ENCODE results near the gene CDKN2B-AS1. TPM values are rescaled to one million over a fixed set of nuclear protein-coding genes. Genes with fewer than 3 reads are reported as not detected.
"Not testable (repeated sequence)": the region's sequence is repeated elsewhere in the genome, so short reads cannot be mapped to it uniquely, and the experiment has no call there.

CDKN2B-AS1 gene
- total RNA-seq: not detected

DNA sequence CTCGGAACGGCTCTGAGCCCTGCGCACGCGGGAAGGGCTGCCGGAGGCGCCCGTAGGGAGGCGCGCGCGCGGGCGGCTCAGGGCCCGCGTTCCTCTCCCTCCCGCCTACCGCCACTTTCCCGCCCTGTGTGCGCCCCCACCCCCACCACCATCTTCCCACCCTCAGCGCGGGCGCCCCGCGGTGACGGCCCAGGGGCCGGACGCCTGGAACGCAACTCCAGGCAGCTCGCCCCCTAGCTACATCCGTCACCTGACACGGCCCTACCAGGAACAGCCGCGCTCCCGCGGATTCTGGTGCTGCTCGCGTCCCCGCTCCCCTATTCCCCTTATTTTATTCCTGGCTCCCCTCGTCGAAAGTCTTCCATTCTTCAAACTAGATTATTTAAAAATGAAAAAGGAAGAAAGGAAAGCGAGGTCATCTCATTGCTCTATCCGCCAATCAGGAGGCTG is at the start of gene CDKN2B-AS1:
TSS of gene CDKN2B-AS1 (plus strand) at position 236 of the 450 bp plus-strand sequence.
- Histone ChIP-seq H3K4me1 (peaks cover 0 to 18% of the 10 kb centered on the region in 2 donors), H3K9me3 (no peaks in the 10 kb centered on the region), H3K27me3 (peaks cover 0 to 25% of the 10 kb centered on the region in 2 donors), H3K27ac (peak within 1 kb of the TSS; percentile 58 to 79), H3K36me3 (no peaks in the 10 kb centered on the region), H3K4me3 (peak within 1 kb of the TSS; percentile 64 to 72)
- TF ChIP-seq, protein P1, sequence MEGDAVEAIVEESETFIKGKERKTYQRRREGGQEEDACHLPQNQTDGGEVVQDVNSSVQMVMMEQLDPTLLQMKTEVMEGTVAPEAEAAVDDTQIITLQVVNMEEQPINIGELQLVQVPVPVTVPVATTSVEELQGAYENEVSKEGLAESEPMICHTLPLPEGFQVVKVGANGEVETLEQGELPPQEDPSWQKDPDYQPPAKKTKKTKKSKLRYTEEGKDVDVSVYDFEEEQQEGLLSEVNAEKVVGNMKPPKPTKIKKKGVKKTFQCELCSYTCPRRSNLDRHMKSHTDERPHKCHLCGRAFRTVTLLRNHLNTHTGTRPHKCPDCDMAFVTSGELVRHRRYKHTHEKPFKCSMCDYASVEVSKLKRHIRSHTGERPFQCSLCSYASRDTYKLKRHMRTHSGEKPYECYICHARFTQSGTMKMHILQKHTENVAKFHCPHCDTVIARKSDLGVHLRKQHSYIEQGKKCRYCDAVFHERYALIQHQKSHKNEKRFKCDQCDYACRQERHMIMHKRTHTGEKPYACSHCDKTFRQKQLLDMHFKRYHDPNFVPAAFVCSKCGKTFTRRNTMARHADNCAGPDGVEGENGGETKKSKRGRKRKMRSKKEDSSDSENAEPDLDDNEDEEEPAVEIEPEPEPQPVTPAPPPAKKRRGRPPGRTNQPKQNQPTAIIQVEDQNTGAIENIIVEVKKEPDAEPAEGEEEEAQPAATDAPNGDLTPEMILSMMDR (IDR thresholded peaks at IDR 0.05): peak in 1 of 2 donors; percentile 45
- peak; percentile 59 for DNase-seq (ENCODE audit: low spot score)

- DNase-seq (ENCODE audit: low spot score): no peak
- no peak overlapping the region for H3K27ac ChIP-seq
- no peaks in the 10 kb centered on the region for H3K4me1 ChIP-seq
- TF ChIP-seq, protein P1 (IDR thresholded peaks at IDR 0.05): no peak
- no peaks in the 10 kb centered on the region for H3K27me3 ChIP-seq
- H3K9me3 ChIP-seq: no peaks in the 10 kb centered on the region
- no peak overlapping the region for H3K4me3 ChIP-seq
- H3K36me3 ChIP-seq: no peaks in the 10 kb centered on the region
These were observed 49.0 kb upstream of the CDKN2B-AS1 start for GRCh38 chr9:21945606-21946005.

DNA sequence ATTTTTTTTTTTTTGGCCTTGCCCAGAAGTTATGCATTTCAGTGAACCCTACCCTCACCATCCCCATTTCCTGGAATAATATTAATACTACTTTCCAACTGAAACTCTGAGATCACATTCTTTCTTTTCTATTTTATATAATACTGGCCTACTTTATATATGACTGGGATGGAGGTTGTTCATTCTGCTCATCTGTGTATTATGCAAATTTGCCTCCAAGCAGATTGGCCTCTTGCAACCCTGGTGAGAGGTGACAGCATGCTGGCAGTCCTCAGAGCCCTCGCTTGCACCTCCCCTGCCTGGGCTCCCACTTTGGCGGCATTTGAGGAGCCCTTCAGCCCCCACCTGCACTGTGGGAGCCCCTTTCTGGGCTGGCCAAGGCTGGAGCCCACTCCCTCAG is 35.8 kb upstream of the CDKN2B-AS1 start:
- Histone ChIP-seq H3K36me3 (no peaks in the 10 kb centered on the region), H3K9me3 (peaks cover 0 to 9% of the 10 kb centered on the region in 2 donors), H3K4me3 (no peak overlapping the region), H3K27ac (no peak overlapping the region), H3K27me3 (no peaks in the 10 kb centered on the region), H3K4me1 (no peaks in the 10 kb centered on the region)
- DNase-seq (ENCODE audit: low spot score): no peak
- TF ChIP-seq, protein P1 (IDR thresholded peaks at IDR 0.05): no peak

DNA sequence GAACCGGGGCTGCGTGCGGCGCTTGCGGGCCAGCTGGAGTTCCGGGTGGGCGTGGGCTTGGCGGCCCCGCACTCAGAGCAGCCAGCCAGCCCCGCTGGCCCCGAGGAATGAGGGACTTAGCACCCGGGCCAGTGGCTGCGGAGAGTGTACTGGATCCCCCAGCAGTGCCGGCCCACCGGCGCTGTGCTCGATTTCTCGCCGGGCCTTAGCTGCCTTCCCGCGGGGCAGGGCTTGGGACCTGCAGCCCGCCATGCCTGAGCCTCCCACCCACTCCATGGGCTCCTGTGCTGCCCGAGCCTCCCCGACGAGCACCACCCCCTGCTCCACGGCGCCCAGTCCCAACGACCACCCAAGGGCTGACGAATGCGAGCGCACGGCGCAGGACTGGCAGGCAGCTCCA is 35.3 kb upstream of the CDKN2B-AS1 start:
- H3K27me3 ChIP-seq; H3K36me3 ChIP-seq; DNase-seq (ENCODE audit: low spot score); H3K4me3 ChIP-seq; H3K4me1 ChIP-seq; H3K27ac ChIP-seq: not testable (repeated sequence)
- peaks cover 0 to 10% of the 10 kb centered on the region in 2 donors for H3K9me3 ChIP-seq

DNA sequence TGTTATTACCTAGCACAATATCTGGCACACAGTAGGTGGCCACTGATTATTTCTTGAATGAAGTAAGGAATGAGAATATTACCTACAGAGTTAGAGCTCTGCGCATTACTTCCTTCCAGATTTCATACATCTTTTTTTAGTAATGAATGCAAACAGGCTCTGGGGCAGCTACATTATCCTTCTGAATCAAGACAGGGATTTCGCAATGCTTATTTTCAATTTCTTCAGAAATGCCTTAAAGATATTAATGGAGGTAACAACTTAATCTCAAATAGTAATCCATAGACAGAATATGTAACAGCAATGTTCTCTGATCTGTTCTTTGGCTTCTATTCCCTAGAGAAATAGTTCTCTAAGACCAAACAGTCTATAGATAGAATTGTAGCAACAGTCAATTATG is 33.0 kb upstream of the CDKN2B-AS1 start:
- Histone ChIP-seq H3K4me3 (no peak overlapping the region), H3K4me1 (peaks cover 0 to 11% of the 10 kb centered on the region in 2 donors), H3K27me3 (peaks cover 5 to 18% of the 10 kb centered on the region in 2 donors), H3K36me3 (no peaks in the 10 kb centered on the region), H3K27ac (no peak overlapping the region), H3K9me3 (peaks cover 0 to 17% of the 10 kb centered on the region in 2 donors)
- TF ChIP-seq, protein P1 (IDR thresholded peaks at IDR 0.05): no peak
- DNase-seq (ENCODE audit: low spot score): no peak

DNA sequence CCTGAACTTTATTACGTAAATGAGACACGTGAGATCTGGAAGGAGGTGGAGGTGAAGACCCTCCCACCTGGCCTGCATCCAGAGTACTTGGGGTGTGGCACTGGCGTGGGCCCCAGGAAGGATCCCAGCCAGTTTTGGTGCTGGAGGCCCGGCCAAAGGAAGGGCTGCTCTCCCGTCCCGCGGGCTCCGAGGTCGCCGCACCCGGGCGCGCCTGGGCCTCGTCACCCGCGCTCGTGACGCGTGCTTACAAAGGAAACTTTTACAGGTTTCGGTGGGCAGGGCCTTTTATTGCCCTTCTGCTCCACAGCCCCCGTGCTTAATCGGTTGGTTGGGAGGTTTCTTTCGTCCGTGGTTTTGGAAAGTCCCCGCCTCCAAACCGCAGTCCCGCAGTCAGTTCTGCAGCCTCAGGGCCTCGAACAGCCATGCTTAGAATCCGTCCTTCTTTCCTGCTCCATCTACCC is 29.6 kb upstream of the CDKN2B-AS1 start:
- Histone ChIP-seq H3K36me3 (no peaks in the 10 kb centered on the region), H3K27ac (no peak overlapping the region), H3K27me3 (peaks cover 35 to 39% of the 10 kb centered on the region in 2 donors), H3K9me3 (peaks cover 0 to 17% of the 10 kb centered on the region in 2 donors), H3K4me3 (peak overlapping the region in 1 of 2 donors; percentile 33), H3K4me1 (peaks cover 0 to 19% of the 10 kb centered on the region in 2 donors)
- TF ChIP-seq, protein P1 (IDR thresholded peaks at IDR 0.05): no peak
- no peak for DNase-seq (ENCODE audit: low spot score)

All from right atrium auricular region (tissue), 2 donors.